K562 (cell line): ENCODE results near the gene TSGA10IP. TPM values are rescaled to one million over a fixed set of nuclear protein-coding genes. Genes with fewer than 3 reads are reported as not detected.

Source experiments
- ETV1 ChIP-seq: fragments of 450-650 bp; conservative IDR thresholded peaks from 2 replicates; pipeline ENCODE4 v1.6.1; 2016; ENCODE audit warnings: missing genetic modification characterization, control low read depth, low read depth, missing compliant biosample characterization
- NBN ChIP-seq: fragments of 450-650 bp; IDR thresholded peaks from 2 replicates; pipeline ENCODE4 v1.6.1; 2016; ENCODE audit warnings: low read depth, mild to moderate bottlenecking
- RUNX1 ChIP-seq: sonication (generic); IDR thresholded peaks from 2 replicates; pipeline ENCODE4 v1.6.1; 2016; ENCODE audit warnings: antibody characterized with exemption, low read depth
- ZNF24 ChIP-seq: fragments of 450-650 bp; IDR thresholded peaks from 2 replicates; pipeline ENCODE4 v1.6.1; 2016
- ZNF3 ChIP-seq: fragments of 250-450 bp; sonication (Bioruptor Pico); IDR thresholded peaks from 2 replicates; pipeline ENCODE4 v1.5.0; 2021; ENCODE audit warnings: mild to moderate bottlenecking, moderate library complexity
- ZNF57 ChIP-seq: fragments of 450-650 bp; formaldehyde crosslinking; IDR thresholded peaks from 2 replicates; pipeline ENCODE4 v1.4.0; 2020; ENCODE audit warnings: mild to moderate bottlenecking, moderate library complexity
- ZNF778 ChIP-seq: fragments of 450-650 bp; formaldehyde crosslinking; IDR thresholded peaks from 2 replicates; pipeline ENCODE4 v1.4.0; 2020; ENCODE audit warnings: mild to moderate bottlenecking, moderate library complexity
- polyA plus RNA-seq, 8 experiments: library from polyadenylated mRNA; depleted of rRNA in 4 of 8; stranded (reverse) in 5 of 8; unstranded in 3 of 8; fragments of >200 nt; fragmentation: Nextera tagmentation in 2 of 8; fragmentation: Illumina TruSeq in 1 of 8; extraction: Ambion mirVana in 2 of 8; extraction: Trizol in 1 of 8; gene quantifications; 2 replicates each; pipeline versions ENCODE4 v1.2.1 to v1.2.3, GENCODE V29; 2011 to 2014; ENCODE audit warnings: inconsistent platforms in 1 of 8, missing spikeins in 1 of 8
- total RNA-seq, 7 experiments: library from RNA; depleted of rRNA in 6 of 7; stranded (reverse); fragments of >200 nt in 6 of 7; fragmentation: Illumina TruSeq in 2 of 7; extraction: Trizol in 2 of 7; gene quantifications; 2 replicates each; pipeline versions ENCODE4 v1.2.1 to v1.2.3, GENCODE V29; 2011 to 2021; ENCODE audit warnings: low replicate concordance in 1 of 7
- TF ChIP-seq, protein P1 (sequence below), 2 experiments: fragments of 450-650 bp; IDR thresholded peaks; 2 replicates each; pipeline ENCODE4 v1.6.1; 2018; ENCODE audit warnings: mild to moderate bottlenecking in 2 of 2, low read depth in 1 of 2; ENCODE audit not compliant: partially characterized antibody in 2 of 2
- TF ChIP-seq, protein P2 (sequence below): fragments of 250-450 bp; sonication (Bioruptor Pico); IDR thresholded peaks from 2 replicates; pipeline ENCODE4 v1.4.0; 2020
- TF ChIP-seq, protein P3 (sequence below): fragments of 450-650 bp; IDR thresholded peaks from 2 replicates; pipeline ENCODE4 v1.6.1; 2017; ENCODE audit warnings: antibody characterized with exemption

Gene TSGA10IP
- total and polyA plus RNA-seq, 9 of the 15 experiments (the other 6 are each of a cell fraction or from before 2014, with no cell fraction given): not detected

DNA sequence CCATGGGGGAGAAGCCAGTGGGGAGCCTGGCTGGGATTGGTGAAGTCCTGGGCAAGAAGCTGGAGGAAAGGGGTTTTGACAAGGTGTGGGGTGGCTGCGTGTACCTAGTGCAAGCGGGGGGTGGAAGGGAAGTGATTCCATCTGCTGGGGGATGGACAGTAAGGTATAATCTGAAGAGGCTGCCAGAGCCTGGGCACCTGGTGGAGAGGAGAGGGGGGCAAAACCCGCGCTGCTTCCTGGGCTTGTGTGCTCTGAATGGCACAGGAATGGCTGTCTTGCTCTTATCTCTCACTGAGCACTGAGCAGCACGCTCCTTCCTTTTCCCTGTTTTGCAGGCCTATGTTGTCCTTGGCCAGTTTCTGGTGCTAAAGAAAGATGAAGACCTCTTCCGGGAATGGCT is 58.0 kb downstream of the TSGA10IP start (continued):
- TF ChIP-seq, protein P1, sequence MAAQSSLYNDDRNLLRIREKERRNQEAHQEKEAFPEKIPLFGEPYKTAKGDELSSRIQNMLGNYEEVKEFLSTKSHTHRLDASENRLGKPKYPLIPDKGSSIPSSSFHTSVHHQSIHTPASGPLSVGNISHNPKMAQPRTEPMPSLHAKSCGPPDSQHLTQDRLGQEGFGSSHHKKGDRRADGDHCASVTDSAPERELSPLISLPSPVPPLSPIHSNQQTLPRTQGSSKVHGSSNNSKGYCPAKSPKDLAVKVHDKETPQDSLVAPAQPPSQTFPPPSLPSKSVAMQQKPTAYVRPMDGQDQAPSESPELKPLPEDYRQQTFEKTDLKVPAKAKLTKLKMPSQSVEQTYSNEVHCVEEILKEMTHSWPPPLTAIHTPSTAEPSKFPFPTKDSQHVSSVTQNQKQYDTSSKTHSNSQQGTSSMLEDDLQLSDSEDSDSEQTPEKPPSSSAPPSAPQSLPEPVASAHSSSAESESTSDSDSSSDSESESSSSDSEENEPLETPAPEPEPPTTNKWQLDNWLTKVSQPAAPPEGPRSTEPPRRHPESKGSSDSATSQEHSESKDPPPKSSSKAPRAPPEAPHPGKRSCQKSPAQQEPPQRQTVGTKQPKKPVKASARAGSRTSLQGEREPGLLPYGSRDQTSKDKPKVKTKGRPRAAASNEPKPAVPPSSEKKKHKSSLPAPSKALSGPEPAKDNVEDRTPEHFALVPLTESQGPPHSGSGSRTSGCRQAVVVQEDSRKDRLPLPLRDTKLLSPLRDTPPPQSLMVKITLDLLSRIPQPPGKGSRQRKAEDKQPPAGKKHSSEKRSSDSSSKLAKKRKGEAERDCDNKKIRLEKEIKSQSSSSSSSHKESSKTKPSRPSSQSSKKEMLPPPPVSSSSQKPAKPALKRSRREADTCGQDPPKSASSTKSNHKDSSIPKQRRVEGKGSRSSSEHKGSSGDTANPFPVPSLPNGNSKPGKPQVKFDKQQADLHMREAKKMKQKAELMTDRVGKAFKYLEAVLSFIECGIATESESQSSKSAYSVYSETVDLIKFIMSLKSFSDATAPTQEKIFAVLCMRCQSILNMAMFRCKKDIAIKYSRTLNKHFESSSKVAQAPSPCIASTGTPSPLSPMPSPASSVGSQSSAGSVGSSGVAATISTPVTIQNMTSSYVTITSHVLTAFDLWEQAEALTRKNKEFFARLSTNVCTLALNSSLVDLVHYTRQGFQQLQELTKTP (IDR thresholded peaks at IDR 0.05; ENCODE audit: low read depth in 1 of 2, partially characterized antibody in 2 of 2): no peak
- TF ChIP-seq ETV1 (tag) (no peak), ZNF57 (CRISPR knock-in tag) (no peak), RUNX1 (no peak), ZNF778 (no peak), ZNF3 (no peak), ZNF24 (no peak), NBN (no peak)
- TF ChIP-seq, protein P2, sequence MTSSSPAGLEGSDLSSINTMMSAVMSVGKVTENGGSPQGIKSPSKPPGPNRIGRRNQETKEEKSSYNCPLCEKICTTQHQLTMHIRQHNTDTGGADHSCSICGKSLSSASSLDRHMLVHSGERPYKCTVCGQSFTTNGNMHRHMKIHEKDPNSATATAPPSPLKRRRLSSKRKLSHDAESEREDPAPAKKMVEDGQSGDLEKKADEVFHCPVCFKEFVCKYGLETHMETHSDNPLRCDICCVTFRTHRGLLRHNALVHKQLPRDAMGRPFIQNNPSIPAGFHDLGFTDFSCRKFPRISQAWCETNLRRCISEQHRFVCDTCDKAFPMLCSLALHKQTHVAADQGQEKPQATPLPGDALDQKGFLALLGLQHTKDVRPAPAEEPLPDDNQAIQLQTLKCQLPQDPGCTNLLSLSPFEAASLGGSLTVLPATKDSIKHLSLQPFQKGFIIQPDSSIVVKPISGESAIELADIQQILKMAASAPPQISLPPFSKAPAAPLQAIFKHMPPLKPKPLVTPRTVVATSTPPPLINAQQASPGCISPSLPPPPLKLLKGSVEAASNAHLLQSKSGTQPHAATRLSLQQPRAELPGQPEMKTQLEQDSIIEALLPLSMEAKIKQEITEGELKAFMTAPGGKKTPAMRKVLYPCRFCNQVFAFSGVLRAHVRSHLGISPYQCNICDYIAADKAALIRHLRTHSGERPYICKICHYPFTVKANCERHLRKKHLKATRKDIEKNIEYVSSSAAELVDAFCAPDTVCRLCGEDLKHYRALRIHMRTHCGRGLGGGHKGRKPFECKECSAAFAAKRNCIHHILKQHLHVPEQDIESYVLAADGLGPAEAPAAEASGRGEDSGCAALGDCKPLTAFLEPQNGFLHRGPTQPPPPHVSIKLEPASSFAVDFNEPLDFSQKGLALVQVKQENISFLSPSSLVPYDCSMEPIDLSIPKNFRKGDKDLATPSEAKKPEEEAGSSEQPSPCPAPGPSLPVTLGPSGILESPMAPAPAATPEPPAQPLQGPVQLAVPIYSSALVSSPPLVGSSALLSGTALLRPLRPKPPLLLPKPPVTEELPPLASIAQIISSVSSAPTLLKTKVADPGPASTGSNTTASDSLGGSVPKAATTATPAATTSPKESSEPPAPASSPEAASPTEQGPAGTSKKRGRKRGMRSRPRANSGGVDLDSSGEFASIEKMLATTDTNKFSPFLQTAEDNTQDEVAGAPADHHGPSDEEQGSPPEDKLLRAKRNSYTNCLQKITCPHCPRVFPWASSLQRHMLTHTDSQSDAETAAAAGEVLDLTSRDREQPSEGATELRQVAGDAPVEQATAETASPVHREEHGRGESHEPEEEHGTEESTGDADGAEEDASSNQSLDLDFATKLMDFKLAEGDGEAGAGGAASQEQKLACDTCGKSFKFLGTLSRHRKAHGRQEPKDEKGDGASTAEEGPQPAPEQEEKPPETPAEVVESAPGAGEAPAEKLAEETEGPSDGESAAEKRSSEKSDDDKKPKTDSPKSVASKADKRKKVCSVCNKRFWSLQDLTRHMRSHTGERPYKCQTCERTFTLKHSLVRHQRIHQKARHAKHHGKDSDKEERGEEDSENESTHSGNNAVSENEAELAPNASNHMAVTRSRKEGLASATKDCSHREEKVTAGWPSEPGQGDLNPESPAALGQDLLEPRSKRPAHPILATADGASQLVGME: no peak
- TF ChIP-seq, protein P3, sequence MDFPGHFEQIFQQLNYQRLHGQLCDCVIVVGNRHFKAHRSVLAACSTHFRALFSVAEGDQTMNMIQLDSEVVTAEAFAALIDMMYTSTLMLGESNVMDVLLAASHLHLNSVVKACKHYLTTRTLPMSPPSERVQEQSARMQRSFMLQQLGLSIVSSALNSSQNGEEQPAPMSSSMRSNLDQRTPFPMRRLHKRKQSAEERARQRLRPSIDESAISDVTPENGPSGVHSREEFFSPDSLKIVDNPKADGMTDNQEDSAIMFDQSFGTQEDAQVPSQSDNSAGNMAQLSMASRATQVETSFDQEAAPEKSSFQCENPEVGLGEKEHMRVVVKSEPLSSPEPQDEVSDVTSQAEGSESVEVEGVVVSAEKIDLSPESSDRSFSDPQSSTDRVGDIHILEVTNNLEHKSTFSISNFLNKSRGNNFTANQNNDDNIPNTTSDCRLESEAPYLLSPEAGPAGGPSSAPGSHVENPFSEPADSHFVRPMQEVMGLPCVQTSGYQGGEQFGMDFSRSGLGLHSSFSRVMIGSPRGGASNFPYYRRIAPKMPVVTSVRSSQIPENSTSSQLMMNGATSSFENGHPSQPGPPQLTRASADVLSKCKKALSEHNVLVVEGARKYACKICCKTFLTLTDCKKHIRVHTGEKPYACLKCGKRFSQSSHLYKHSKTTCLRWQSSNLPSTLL: no peak
